NCI-H2196 treated with DMSO at 0.1 percent for 48 hours (cell line): ENCODE results near the gene DSEL.

Experiments used
- DNase-seq: peaks from one replicate; lab custom pipeline; 2025; ENCODE audit not compliant: unreplicated experiment; lab: John Stamatoyannopoulos, UW

The DSEL gene

GRCh38 chr18:67516539-67517443 is at the start of gene DSEL:
TSS of gene DSEL (minus strand) at chr18:67516720. CDS start at chr18:67514608, 2,112 bp downstream.
- DNase-seq: peak; percentile 85

DNA sequence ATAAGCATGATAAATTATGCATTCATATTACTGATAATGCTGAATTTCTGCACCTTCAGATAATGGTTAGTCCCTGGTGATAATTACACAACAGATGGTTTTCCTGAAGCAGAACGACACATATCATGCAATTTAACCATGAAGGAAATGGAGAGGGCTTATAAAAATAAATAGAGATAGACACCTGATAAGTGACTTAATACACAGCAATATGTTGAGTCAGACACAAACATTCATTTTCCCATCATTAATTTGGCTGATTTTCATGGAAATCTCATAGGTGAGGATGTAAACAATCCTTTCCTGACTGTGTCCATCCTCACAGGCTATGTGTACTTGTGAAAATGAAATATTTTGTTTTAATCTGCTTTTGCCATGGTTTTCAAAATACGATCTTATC is 36.9 kb upstream of the DSEL start:
- DNase-seq: no peak

DNA sequence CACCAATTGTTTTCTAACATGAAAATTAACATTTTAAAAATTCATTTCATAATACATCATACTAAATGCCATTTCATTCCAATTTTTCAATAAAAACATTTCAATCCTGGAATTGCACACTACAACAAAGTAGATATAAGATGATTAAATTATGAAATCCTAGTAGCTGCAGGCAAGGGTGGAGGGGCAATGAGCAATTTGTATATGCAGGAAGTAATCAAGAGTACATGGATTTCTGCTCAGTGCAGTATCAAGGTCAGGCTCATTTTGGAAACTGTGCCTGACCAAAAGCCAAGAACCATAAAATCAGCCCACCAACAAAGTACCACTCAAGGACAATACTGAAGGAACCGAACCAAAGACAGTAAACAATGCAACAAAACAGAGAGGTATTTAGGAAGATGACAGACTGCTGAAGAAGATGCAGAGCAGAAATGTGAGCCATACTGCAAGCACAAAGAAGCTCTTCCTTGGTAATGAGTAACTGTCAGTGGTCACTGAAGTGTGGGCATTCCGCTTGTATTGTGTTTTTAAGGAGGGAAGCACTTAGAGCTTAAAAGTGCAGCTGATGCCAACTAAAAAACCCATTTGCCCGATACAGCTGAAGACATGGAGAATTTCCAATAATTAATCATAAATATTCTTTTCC is 34.5 kb upstream of the DSEL start:
- no peak for DNase-seq

DNA sequence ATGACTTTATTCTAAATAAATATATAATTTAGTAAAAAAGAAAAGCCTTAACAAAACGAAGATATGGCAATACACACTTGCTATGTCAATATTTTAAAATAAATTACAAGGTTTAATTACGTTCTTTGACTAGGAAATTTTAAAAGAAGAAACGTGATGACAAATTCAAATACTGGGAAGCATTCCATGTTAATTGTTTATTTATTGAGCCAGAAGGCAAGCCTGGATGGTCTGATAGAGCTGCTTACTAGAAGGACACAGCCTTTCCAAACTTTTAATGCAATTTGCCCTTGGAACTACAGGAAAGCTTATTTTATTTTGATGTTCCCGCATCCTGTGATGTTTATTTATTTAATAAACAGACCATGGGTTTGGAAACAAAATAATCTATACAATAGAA is 33.4 kb upstream of the DSEL start:
- DNase-seq: no peak

- DNase-seq: no peak
Measured at GRCh38 chr18:67545681-67546080, 29.2 kb upstream of the DSEL start.

DNA sequence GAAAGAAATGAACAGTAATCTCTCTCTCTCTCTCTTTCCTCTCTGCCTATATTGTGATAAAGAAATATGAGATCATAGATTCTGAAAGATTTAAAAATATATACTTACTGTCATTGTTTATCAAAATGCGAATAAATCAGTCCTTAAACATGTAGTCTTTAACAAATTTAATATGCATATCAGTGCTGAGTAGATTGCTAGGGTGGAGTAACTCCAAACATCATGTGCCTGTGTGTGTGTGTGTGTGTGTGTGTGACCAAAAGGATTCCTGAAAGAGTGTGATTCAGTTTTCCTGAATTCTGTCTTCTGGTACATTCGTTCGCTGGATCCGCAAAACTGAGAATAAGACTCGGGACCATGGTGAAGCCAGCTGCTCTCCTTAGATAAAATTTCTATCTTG is 24.0 kb upstream of the DSEL start:
- no peak for DNase-seq

DNA sequence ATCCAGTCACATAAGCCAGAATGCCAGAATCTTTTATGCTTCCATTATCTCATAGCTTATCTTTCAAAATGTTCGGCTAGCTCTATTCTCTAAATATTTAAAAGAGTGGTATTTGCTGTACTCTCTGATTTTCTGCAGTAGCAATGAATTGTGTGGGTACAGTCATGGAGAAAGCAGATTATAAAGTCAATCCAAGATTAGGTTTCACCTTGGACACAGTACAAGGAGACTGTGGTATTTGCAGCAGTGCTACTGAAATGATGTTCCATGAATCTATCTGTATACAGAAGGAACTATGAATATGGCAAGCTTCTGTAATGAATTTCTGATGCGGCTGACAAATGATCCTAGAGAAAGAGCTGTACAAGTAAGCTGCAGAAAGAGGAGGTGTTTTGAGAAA is 15.4 kb upstream of the DSEL start:
- DNase-seq: no peak

GRCh38 chr18:67525328-67526099 is 9.0 kb upstream of the DSEL start:
- no peak for DNase-seq

DNA sequence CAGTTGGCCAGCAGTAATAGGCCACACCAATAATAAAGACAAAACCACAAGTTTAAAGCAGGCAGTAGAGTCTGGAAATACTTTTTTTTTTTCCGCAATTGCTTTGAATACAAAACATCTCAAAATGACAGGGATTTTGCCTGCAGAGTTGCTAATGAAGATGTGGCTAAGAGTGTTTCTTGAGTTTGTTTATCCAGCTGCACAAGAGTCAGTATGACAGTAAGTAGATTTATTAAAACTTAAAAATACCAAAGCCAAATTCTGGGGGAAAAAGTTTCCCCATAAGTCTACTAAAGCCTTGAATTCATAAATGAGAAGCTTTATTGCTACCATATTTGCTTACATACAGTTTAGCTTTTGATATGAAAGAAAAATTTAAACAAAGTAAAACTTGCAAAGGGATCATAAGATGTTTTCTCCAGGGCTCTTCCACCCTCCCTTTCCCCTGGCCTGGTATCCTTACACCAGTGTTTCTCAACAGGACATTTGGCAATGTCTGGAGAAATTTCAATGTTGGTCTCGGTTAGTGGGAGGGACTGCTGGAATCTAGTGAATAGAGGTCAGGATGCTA is 3.9 kb upstream of the DSEL start:
- no peak for DNase-seq

- DNase-seq: no peak
Measured at GRCh38 chr18:67519592-67519991, 3.1 kb upstream of the DSEL start.

GRCh38 chr18:67518566-67518965 is 2.0 kb upstream of the DSEL start:
- no peak for DNase-seq

DNA sequence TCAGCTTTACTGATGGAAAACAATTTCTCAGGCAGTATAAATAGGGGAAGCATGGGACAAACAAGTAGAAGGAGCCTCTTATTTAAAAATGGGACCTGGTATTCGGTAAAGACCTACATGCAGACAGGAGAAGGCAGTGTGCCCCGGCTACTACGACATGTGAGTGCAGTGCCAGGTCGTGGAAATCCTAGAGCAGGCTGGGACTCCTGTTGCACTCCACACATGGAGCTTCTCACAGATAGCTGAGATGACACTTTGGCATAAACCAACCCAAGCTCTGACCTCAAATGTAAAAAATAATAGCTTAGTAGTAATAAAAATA is 885 bp upstream of the DSEL start:
- no peak for DNase-seq

DNA sequence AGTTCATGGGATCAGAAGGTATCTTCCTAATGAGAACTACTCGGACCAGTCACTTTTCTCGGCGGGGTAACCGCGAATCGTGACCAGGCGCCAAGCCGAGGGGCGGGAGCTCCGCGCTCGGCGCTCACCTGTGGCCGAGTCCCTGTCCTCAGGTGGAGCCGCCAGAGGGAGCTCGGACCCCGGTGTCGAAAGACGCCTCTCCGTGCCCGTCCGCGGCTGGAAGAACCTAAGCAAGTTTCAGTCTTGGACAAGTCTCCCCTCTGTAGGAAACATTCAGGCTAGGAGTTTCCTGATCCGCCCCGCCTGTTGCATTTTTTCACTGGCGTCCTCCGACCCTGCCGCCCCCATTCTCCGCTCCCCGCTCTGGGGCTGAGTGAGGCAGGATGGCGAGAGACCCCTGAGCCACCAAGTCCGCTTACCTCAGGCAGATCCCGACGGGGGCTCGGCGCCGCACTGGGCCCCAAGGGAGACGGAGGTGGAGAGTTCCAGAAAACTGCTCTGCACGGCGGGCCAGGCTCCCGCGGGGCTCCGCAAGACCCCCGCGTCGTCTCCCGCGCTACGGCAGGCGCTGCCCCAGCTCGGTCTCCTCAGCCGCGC is 480 bp downstream of the DSEL start:
- DNase-seq: peak; percentile 45

DNA sequence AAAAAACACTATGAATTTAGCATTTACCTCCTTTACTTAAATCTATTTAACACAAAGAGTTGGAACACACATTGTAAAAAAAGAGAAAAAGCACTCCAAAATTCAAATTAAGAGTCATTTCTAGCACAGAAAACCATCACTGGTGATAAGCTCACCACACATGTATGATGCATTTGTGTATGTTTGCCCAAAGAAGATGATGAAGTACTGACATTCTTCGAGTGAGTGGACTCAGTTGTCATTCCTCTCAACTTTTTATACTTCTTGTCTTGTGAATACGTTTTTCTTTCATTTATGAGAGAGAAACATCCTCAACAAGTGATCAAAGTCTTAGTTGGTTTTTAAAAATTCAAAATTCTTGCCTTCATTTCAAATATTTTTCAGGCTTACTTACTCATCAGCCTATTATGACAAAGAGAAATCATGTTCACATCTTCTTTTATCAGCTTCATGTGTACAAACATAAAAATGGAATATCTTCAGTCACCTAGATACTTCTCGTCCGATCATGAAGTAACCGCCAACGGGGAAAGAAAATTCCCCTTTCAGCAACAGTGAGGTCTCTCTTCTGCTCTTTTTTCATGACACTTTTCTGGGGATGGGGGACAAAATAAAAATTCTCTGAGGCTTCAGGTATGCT is 1.5 kb downstream of the DSEL start:
- no peak for DNase-seq

DNA sequence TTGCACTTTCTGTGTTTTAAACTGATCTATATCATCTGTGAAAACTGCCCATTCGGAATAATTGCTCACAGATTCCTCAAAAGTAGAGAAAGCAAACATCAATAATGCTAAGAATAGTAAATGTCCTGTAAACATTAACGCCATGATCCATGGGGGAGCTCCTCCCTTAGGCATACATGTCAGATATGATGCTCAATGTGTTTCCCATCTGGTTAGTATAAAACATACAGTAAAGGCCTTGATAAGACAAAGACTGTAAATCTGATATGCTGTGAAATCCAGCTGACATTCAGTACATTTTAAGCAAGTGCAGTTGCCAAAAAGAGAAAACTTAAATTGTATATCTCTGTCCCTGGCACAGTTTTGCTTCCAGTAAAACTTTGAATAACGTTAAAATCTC is 2.1 kb downstream of the DSEL start:
- DNase-seq: no peak

DNA sequence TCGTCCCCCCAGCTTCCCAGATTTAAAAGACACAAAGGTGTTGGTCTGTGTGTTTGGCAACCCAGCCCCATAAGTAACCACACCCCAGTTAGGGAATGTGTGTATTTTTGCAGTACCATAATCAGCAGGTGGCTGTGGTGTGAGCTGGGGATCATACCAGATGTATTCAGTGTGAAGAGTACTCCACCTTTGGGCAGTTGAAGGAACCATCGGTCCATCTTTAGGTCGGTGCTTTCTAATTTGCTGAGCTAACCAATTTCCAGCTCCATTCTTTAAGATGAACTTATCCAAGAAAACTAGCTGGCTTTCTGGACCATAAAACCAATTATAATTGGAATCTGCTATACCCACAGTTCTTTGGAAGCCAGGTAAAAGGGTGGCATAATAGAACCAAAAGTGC is 3.2 kb downstream of the DSEL start:
- DNase-seq: no peak

DNA sequence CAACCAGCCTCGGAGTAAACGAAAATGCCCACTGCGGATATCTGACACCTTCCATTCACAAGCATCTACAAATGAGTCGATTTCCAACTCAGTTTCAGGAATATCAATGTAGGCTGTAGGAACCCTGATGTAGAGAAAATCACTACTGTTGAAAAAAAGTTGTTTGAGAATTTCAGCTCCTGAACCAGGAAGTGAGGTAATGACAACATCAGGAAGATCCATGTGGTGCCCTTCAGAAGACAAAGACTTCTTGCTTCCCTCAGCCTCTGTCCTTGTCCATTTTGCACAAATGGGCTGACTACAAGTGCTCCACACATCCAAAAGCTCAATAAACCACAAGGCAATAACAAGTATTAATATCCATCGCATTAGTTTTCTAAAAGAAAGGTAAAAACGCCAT is 4.7 kb downstream of the DSEL start:
- DNase-seq: no peak

DNA sequence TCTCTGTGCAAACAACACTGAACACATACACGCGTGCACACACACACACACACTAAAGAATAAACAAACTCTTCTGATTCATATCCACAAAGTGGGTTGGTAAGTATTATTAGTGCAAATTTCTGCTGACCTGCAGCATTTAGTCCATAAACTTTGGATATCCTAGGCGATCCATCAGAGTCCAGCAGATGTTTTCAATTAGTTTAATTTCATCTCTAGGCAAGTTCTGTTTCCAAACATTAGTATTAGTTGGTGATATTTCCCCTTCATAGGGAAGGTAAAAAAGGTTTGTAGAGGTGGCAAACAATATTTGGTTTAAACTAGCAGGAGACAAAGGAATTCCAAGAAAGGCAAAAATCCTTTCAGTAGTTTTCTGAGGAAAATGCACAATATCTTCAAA is 5.7 kb downstream of the DSEL start:
- DNase-seq: no peak

DNA sequence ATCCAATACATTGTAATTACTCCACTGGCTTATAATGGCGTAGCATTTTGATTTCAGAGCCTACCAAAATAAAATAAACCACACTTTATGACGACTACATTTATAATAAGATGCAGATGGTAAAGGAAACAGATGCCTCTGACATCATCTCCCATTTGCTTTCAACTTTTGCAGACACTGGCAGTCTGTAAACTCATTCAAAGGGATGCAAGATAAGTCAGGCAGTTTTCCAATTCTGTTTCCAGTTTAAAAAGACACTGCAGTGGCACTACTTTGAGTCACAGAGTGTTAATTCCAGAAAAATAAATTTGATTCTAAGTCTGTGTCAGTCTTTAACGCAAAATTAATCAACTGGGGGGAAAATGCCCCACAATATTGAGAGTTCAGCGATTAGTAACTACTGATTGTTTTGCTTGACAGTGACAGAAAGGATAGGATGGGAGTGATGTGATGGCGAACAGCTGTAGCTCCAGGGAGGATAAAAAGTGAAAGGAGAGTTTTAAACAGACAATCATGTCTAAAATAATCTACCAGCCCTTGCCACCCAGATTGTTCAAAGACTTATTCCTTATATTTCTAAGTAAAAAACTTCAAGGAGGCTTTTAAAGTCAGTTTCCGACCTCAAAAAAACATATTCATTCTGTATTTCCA is 6.7 kb downstream of the DSEL start:
- no peak for DNase-seq

DNA sequence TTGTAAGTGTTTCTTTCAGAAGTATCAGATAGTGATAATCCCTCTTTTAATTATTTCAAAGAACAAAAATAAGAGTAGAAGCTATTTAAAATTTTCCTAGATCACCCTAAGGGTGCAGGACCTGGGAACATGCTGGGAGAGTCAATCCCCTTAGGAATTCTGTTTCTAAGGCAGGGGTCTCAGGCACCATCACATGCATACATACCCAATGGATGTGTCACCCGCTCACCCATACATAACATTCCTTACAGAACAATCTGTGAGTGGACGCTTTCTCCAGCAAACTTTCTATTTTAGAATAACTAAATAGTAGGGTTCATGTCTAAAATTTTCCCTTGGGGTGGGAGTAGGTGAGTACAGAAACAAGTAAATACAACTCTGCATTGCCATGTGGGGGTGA is 8.4 kb downstream of the DSEL start:
- DNase-seq: no peak
